ENCODE measurements around the gene COQ6.
"Not testable (repeated sequence)": the region's sequence is repeated elsewhere in the genome, so short reads cannot be mapped to it uniquely, and the experiment has no call there.

The COQ6 gene

DNA sequence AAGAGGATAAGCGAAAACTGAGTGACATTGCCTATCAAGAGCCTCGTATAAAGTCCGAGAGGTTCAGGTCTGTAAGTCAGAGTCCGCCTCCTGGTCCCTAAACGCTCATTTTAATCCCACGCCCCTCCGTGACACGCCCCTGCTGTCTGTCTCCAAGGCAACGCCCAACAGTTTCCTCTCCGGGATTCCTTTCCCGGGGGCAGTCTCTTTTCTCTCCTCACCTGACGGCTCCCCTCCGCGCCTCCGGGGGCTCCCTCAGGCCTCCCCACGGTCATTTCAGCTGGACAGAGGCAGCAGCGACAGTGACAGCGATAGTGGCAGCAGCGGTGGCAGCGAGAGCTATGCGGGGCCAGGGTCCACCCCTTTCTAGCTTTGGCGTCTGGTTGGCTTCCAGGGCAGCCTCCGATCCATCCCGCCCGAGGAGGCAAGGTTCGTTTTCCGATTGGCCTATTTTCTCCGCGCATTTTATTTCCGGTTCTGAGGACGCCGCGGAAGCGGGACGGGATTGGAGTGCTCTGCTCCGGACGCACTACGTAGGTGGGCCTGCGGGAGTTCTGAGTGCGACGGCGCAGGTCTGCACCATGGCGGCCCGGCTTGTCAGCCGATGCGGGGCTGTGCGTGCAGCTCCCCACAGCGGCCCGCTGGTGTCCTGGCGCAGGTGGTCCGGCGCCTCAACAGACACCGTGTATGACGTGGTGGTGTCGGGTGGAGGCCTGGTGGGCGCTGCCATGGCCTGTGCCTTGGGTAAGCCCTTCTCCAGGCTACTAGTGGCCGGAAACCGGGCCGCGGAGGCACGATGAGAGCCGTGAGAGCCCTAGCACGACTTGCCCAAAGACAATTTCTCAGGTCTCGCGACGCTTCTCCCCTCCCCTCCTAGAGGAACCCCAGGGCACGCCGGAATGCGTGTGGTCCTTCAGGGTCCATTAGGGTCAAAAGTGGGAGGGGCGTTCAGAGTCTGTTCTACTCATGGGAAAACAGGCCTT lies at the start of gene COQ6, which contains the start of gene FAM161B:
Gene COQ6, plus strand, starts transcription at position 551 of the 983 bp plus-strand sequence. Its CDS starts 31 bp downstream, at position 582.
Gene FAM161B, minus strand, starts transcription at position 343 of the 983 bp plus-strand sequence. Its CDS starts 68 bp downstream, at position 275.
- DNase-seq (ENCODE audit: low read depth in 2 of 2): peak; percentile 91

GRCh38 chr14:73903028-73903427 lies 47.1 kb upstream of the COQ6 start:
- no peak for DNase-seq (ENCODE audit: low read depth in 2 of 2)

GRCh38 chr14:73909681-73910080 lies 40.4 kb upstream of the COQ6 start:
- no peak for DNase-seq (ENCODE audit: low read depth in 2 of 2)

DNA sequence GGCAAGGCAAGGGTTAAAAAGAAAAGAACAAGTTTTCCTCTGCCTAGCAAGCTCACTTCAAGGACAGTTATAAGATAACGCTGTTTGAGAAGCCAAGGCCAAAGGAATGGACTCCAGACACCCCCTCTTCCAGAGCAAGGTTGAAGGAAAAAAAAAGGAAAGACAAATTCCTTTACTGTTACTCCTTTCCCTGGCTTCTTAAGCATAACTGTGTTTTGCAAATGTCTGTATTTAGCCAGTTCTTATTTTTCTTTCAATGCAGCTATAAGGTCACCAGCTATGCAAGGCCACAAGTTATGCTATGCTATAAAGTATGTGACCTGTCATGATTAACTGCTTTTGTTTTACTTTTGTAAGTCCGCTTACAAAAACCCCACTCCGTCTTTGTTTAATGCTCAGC lies 36.8 kb upstream of the COQ6 start:
- no peak for DNase-seq (ENCODE audit: low read depth in 2 of 2)

DNA sequence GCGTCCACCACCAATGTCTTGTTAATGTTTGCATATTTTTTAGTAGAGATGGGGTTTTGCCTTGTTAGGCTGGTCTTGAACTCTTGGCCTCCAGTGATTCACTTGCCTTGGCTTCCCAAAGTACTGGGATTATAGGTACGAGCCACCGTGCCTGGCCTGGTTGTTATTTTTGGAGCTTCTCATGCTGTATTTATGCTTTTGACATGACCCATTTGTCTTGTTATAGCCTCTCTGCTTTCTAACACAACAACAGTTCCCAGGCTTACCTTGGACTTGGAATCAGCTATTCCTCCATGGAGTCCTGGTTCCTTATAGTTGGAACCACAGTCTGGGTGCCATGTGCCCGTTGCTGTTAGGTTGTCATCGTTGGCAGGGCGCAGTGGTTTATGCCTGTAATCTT lies 33.8 kb upstream of the COQ6 start:
- DNase-seq (ENCODE audit: low read depth in 2 of 2): no peak

DNA sequence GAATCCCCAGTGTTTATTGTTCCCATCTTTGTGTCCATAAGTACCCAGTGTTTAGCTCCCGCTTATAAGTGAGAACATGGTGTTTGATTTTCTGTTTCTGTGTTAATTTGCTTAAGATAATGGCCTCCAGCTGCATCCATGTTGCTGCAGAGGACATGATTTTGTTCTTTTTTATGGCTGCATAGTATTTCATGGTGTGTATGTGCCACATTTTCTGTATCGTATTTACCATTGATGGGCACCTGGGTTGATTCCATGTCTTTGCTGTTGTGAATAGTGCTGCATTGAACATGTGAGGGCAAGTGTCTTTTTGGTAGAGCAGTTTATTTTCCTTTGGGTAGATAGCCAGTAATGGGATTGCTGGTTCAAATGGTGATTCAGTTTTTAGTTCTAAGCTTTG lies 30.6 kb upstream of the COQ6 start:
- not testable (repeated sequence) for DNase-seq (ENCODE audit: low read depth in 2 of 2)

DNA sequence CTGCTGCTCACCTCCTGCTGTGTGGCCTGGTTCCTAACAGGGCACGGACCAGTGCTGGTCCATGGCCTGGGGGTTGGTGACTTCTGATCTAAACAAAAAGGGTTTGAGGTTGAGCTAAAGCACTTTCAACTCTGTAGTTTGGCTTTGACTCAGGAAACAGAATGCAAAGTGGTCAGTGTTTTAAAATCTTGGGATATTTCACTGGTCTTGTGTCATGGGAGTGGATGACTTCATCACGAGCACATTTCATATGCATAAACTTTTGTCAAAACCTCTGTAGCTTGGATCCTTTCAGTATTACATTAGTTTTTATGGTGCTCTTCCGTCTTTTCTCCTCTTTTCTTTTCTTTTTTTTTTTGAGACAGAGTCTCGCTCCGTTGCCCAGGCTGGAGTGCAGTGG lies 25.8 kb upstream of the COQ6 start:
- DNase-seq (ENCODE audit: low read depth in 2 of 2): no peak

DNA sequence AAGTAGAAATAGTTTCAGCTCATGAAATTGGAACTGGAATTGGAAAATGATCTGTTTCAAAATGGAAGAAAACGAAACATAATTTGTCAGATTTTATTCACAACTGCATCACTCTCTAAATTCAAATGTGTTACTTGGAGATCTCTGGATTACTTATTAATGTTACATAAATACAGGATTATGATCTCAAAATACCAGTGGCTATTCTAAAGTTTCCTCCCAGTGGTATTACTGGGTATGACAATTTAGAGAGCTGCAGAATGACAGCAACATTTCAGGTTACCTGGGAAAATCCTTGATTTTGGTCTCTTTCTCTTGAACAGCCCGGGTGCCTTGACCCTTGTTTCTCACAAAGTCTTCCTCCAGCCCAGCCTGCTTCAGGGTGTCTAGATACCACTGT lies 14.4 kb upstream of the COQ6 start:
- DNase-seq (ENCODE audit: low read depth in 2 of 2): no peak

- DNase-seq (ENCODE audit: low read depth in 2 of 2): no peak
Measured at GRCh38 chr14:73936548-73936947, 13.6 kb upstream of the COQ6 start.

DNA sequence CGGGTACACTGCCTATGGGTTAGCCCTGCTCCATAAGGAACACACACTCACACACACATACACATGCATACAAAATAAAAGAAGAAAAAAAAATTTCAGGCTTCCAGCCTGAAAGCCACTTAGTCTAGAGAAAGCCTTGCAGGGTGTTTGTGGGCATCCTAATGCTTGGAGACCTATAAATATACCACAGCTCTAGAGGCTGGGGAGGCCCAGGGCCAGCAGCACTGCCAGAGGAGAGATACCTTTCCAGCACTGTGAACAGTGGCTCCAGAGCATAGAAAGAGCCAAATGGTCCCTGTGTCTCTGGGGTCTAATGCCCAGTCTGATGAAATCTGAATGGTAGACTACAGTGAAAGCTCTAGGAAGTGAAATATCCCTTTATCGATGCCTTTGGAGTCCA lies 13.1 kb upstream of the COQ6 start:
- DNase-seq (ENCODE audit: low read depth in 2 of 2): no peak

- DNase-seq (ENCODE audit: low read depth in 2 of 2): no peak
Measured at GRCh38 chr14:73942180-73942579, 7.9 kb upstream of the COQ6 start.

DNA sequence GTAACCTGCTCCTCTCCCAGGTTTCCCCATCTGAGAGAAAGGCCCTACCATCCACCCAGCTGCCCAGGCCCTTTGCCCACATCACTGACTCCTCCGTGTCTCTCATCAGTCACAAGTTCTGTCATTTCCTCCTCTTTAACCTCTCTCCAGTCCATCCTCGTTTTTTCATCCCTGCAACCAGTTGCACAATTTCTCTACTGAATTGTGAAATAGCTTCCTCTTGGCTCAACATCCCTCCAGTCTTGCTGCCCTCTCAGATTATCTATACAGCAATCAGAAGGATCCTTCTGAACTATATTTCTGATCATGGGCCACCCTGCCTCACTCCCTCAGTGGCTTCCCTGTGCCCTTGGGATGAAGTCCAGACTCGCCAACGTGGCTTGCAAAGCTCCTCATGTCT lies 7.0 kb upstream of the COQ6 start:
- DNase-seq (ENCODE audit: low read depth in 2 of 2): peak; percentile 13 to 14

DNA sequence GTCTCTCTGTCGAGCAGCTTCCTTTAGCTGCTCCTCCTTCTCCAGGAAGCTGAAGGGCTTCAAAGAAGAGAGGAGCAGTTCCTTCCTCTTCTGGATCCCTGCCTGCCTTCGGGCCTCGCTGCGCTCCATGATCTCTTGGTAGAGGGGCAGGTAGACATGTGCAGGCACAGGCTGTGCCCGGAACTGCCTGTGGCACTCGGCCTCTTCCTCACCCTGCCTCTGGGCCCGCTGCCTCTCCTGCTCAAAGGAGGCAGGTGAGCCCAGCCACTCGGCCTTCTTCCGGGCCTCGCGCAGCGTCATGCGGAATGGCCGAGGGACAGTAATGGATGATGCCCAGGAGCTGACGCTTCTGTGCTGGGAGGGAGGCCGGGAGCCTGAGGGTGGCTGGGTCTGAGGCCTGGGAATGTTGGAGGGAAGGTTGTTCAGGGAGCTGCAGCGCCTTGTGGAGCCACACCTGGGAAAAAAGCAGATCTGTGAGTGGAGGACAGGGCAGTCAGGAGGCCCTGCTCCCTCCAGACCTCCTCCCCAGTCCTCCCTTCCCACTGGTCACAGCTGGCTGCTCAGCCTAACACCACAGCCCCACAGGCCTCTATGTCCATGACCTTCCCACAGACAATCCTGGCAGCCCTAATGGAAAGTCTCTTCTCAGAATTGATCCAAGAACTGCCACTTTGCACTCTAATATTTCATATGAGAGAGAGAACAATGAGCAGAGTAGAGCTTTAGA lies 5.5 kb upstream of the COQ6 start:
- no peak for DNase-seq (ENCODE audit: low read depth in 2 of 2)

DNA sequence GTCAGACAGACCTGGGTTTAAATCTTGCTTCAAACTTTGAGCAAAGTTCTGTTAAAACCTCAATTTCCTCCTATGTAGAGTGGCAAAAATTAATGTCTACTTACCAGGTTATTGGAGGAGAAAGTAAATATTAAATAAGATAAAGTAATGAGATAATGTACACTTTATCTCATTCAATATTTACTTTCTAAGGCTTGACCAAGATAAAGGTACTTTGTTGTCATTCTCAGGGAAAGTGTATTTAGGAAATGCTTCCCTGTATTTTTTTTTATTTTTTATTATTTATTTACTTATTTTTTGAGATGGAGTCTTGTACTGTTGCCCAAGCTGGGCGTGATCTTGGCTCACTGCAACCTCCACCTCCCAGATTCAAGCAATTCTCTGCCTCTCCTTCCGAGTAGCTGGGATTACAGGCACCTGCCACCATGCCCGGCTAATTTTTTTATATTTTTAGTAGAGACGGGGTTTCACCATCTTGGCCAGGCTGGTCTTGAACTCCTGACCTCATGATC lies 4.9 kb upstream of the COQ6 start:
- no peak for DNase-seq (ENCODE audit: low read depth in 2 of 2)

DNA sequence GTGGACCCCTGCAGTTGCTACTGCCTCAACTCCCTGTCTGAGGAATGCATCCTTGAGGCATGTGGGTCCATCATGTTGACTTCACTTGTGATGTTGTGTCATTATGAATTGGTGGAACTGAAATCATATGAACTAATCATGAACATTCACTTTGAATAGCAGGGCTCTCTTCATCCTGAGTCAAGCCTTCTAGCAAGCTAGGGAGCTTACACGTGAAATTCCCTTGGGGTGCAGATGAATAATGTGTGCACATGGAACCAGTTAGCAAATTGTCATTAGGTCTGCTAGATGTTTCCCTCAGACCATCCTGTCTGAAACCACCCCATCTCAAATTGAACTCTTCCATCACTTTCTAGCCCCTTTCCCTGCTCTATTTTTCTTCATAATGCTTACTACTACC lies 3.6 kb downstream of the COQ6 start:
- no peak for DNase-seq (ENCODE audit: low read depth in 2 of 2)

DNA sequence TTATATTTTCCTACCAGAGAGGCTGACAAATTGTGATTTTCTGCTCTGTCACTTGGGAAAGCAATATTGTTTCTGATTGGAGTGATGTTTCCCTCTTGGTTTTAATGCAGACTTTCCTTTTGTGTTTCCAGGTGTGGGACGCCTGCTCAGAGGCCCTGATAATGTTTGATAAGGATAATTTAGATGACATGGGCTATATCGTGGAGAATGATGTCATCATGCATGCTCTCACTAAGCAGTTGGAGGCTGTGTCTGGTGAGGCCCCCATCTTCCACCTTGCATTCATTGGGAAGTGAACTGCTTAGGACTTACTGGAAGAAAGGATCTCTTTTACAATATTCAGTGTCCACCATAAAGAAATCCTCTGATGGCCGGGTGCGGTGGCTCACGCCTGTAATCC lies 5.6 kb downstream of the COQ6 start:
- no peak for DNase-seq (ENCODE audit: low read depth in 2 of 2)

DNA sequence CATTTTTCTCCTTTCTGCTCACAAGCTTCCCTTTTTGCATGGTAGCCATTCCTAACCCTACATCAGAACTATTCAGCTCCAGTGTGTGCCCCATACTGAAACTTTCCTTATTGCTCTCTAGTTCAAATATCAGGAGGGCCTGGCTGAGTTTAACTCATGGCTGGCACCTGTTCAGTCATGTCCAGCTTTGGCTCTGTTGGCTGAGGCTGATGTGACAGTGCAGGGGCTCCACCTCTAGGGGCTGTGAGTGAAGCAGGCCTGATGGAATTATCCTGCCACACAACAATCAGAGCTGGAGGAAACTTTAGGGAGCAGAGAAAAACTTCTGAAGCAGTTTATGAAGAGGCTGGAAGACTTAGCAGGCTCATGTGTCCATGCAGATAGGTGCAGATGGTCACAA lies 8.5 kb downstream of the COQ6 start:
- no peak for DNase-seq (ENCODE audit: low read depth in 2 of 2)

DNA sequence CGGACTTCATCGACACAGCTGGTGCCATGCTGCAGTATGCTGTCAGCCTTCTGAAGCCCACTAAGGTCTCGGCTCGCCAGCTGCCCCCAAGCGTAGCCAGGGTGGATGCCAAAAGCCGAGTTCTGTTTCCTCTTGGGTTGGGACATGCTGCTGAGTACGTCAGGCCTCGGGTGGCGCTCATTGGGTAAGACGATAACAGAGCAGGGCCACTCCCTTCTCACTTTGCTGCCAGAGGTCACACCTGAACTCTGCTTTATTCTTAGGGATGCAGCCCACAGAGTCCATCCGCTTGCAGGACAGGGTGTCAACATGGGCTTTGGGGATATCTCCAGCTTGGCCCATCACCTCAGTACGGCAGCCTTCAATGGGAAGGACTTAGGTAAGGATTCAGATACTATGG lies 11.1 kb downstream of the COQ6 start:
- no peak for DNase-seq (ENCODE audit: low read depth in 2 of 2)

DNA sequence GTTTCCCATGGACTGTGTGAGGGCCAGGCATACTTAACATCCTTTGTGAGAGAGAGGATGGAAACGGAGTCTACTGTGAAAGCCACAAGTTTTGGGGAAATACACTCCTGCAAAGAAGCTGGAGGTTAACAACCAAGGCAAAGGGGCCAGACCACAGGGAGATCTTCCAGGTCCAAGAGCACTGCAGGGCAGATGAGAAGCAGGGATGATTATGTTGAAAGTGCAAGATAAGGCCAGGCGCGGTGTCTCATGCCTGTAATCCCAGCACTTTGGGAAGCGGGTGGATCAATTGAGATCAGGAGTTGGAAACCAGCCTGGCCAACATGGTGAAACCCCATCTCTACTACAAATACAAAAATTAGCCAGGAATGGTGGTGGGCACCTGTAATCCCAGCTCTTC lies 15.1 kb downstream of the COQ6 start:
- DNase-seq (ENCODE audit: low read depth in 2 of 2): no peak

GRCh38 chr14:73968885-73969284 lies 18.8 kb downstream of the COQ6 start:
- no peak for DNase-seq (ENCODE audit: low read depth in 2 of 2)

DNA sequence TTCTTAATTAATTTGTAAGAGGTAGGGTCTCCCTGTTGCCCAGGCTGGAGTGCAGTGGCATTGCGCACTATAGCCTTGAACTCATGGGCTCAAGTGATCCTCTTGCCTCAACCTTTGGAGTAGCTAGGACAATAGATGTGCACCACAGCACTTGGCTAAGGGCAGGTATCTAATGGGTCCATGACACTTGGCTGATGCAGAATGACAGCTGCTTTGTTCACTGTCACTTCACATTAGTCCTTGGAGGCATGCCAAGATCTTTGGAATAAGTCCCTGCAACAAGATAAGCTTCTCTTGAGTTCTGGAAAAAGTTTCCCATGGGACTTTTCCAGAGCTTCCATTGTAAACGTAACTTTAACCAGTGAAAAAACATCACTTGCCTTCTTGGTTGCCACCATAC lies 23.4 kb downstream of the COQ6 start:
- DNase-seq (ENCODE audit: low read depth in 2 of 2): no peak

GRCh38 chr14:73976125-73976524 lies 26.0 kb downstream of the COQ6 start:
- no peak for DNase-seq (ENCODE audit: low read depth in 2 of 2)

GRCh38 chr14:73977896-73978295 lies 27.8 kb downstream of the COQ6 start:
- no peak for DNase-seq (ENCODE audit: low read depth in 2 of 2)

Measured in fibroblast of skin of left quadriceps (primary cell).